ENCODE data around the gene EFNA5.

- no peak for TF ChIP-seq SUZ12 (IDR thresholded peaks at IDR 0.05; ENCODE audit: extremely low read depth, insufficient read depth, insufficient read length)
- TF ChIP-seq YY1 (IDR thresholded peaks at IDR 0.05; ENCODE audit: insufficient read depth, insufficient read length) = no peak
These were observed 255.0 kb downstream of the EFNA5 start for GRCh38 chr5:107415762-107416161.

All from NT2/D1 (cell line).